HG03469 (cell line): ENCODE data around the gene CAMK2D.

Experiments
- ATAC-seq: cut with Tn5 transposase; IDR thresholded peaks from one replicate; pipeline ENCODE4 v1.9.1; 2021; ENCODE audit warnings: mild to moderate bottlenecking, moderate library complexity, moderate number of reproducible peaks; ENCODE audit not compliant: unreplicated experiment

CAMK2D gene

DNA sequence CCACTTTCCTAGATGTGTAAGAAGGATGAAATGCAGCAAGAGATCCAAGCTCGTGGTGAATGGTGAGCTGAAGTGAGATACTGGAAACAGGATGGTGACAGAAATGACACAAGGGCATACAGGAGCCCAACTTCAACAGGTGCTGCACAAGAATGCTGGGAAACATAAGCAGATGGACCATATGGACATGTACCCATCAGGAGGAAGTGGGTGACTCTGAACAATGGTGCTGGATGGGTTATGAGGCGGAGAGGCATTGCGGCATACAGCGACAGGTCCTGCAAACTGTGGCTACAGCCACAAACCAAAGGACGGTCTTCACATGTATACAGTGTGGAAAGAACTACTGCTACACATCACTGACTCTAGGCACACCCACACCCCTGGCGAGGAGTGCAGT is 265.7 kb downstream of the CAMK2D start:
- ATAC-seq: no peak

DNA sequence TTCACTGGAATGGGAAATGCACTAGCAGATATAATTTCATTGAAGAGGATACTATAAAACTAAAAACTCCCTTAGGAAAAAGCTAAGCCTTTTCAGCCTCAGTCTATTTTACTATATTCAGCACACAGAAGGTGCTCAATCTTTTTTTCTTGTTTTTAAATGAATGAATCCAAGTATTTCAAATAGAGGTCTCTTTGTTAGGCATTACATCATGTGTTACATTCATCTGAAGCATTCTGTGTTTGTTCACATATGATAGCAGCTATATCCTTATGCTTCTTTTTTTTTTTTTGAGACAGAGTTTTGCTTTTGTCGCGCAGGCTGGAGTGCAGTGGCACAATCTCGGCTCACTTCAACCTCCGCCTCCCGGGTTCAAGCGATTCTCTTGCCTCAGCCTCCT is 278.4 kb downstream of the CAMK2D start:
- ATAC-seq: no peak

DNA sequence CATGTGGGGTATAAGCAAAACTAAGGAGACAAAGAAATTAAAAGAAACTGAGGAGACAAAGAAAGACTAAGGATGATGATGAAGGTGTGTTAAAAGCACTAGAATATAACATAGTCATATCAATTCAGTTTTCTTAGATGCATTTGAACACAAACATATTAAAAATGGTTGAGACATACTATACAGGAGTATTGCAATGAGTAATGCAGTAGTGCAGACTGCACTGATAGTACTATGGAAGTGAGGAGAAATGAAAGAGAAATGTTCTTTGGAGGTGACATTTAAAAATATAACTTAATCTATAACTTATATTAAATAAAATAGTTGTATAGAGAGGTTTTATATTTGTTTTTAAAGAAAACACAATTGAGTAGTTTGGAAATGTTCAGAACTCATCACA is 279.2 kb downstream of the CAMK2D start:
- ATAC-seq: no peak

DNA sequence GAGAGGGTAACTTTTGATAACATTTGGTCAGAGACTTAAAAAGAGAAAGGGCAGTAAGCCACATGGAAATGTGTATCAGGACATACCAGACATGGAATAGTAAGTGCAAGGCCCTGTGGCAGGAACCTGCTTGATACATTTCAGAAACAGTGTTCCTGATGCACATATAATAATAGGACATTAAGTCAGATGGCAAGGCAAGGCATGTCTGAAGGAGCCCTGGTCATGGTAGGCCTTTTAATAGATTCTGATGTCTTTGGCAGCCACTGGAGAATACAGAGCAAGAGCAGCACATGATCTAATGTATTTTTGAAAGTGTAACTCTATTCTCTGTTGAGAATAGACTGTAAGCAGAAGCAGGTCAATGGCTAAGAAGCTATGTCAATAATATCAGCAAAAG is 279.7 kb downstream of the CAMK2D start:
- ATAC-seq: no peak

DNA sequence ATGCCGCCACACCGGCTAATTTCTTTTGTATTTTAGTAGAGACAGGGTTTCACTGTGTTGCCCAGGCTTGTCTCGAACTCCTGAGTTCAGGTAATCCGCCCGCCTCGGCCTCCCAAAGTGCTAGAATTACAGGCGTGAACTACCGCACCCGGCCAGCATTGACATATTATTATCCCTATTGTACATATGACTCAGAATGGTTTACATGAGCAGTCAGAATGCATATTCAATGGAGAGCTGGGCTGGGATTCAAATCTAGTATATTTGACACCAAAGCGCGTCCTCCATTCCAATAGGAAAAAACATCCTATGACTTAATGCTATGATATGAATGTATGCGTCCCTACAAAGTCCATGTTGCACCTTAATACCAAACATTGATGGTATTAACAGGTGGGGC is 281.4 kb downstream of the CAMK2D start:
- ATAC-seq: no peak

DNA sequence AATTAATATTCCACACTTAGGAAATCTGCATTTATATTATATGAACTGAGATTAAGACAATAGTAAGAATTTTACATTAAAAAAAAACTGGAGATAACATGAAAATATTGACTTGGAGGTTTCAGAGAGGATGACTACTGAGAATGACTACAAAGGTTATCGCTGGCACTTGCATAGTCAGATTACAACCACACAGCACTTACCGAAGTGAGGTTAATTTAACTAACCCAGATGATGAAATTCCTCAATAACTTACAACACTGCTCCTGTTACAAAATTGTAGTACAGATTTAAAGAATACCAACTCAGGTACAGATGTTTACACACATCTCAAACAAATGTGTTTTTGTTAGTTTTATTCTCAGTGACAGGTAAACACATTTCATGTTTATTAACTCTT is 283.5 kb downstream of the CAMK2D start:
- ATAC-seq: no peak

DNA sequence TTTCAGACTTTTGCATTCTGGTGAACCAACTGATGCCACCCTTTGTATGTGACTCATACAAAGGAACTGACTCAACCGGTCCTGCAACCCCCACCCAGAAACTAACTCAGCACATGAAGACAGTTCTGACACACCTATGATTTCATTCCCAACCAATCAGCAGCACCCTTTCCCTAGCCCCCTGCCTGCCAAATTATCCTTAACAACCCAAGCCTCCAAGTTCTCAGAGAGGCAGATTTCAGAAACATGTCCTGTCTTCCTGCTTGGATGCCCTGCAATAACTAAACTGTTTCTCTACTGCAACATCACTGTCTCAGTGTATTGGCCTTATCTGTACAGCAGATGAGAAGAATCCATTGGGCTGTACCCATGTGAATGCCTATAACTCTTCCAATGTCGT is 284.7 kb downstream of the CAMK2D start:
- no peak for ATAC-seq

DNA sequence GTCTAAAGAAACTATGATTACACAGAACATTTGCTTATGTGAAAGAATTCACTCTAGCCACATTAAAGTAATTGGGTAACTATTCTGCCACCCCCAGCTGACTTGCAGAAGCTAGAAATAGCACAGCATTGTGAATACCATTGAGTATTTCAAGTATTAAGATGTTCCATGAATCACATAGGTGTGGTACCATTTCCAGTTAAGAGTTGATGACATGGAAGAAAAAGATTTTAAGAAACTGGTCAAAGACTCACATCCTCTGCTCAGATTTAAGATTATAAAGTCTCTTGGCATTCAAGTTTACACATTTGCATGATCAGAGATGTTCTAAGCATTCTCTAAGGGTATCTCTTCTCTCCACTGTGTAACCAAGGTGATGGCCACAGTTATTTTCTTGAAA is 287.5 kb downstream of the CAMK2D start:
- no peak for ATAC-seq

DNA sequence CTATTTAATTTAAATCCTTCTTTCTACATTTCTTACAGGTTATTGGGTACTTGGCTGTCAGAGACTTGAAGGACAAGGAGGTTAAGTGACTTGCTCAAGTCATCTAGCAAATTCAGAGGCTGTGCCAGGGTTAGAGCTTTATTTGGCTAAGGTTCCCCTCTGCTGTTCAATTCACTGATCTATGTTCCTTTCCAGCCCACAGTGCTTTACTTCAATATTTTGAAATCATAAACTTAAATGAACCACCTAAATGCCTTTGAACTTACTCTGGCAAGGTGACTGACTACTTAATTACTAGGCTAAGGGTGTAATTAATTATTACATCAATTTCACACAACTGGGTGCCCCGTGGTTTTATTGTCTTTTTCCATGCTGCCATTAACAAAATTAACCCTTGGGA is 288.7 kb downstream of the CAMK2D start:
- no peak for ATAC-seq

DNA sequence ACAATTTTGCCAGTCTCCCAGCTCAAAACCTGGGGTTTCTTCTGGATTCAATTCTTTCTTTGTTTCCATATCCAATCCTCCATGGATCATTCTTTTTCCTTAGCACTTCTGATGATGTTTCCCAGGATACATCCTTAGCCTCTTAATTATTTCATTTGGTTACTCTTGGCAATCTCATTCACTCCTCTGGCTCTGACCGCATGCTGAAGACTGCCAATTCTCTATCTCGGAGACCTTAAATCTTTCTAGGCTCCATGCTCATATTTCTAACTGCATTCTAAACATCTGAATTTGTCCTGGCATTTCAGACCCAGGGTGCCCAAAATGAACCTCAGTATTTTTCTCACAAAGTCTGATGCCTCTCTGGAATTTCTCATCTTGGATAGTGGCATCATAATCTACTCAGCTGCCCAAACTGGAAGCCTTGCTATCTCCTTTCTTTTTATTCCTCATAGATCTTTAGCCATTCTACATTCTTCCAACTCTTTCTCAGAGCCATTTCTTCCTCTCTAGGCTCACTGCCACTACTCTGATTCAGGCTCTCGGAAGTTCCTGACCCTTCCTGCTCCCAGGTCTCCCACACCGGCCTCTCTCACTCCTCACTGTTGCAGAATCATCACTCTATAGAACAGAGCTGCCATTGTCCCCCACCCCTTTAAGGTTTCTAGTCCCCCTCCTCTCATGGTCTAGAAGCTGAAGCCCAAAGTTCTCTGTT is 290.2 kb downstream of the CAMK2D start:
- no peak for ATAC-seq

DNA sequence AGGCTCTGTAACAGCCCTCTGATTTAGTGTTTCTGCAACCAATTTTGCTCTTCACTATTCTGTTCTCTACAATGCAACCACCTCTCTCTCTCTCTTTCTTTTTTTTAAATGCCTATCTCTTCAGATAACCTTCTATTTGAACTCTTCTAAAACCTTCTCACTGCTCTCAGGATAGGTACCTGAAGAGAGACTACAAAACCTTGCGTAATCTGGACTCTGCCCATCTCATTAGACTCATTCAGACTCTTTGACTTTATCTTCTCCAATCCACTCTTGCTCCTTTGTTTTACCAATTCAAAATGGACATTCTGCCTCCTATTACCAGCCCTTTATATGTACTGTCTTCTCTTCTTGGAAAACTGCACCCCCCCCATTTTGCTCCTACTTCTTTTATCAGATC is 291.6 kb downstream of the CAMK2D start:
- ATAC-seq: no peak

DNA sequence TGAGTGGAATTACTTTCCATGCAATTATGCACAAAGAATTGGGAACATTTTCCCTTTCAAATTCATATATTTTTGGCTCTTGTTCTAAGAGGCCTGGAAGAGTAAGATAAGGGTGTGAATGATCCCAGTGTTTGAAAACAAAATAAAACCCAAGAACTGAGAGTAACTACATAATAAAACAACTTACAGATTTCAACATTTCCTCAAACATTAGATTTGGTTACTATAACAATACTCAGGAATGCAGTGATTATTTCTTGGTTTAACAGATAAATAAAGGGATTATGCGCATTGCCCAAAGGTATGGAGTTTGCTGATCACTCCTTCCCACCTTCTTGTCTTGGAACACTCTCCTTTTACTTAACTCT is 292.5 kb downstream of the CAMK2D start:
- no peak for ATAC-seq

DNA sequence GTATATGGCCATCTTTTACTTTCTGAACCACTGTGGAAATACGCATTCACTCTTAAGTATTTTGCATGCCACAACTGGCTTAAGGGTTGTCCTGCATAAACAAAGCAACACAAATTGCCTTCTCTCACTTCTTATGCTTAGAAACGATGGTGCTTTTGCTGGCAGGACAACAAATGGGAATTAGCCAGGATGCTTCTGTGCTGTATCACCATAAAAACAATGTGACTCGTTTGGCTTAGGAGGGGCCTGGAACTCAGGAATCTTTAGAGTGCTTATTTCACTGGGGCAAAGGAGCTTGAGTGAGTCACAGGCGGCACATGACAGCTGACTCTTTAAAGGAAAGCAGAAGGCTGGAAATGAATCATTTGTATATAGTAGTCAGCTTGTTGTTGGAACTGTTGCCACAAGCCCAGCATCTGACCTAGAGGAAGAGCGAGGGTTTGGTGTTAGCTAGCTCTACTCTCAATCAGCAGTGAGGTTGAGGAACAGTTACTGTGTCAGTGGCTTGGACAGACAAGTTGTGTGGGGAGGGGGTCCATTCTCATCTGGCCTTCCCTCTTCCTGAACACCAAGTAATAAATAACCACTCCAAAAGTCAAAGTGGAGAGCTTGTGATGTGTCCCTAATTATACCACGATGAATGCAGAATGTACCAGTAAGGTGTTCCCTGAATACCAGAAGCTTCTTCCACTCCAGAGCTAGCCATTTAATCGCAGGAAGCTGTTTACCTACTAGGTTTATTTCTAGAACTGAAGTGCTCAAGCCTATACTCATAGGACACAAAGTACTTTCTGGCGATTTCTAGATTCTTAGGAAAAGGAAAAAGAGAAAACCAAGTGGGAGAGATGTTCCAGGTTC is 293.1 kb downstream of the CAMK2D start:
- no peak for ATAC-seq

DNA sequence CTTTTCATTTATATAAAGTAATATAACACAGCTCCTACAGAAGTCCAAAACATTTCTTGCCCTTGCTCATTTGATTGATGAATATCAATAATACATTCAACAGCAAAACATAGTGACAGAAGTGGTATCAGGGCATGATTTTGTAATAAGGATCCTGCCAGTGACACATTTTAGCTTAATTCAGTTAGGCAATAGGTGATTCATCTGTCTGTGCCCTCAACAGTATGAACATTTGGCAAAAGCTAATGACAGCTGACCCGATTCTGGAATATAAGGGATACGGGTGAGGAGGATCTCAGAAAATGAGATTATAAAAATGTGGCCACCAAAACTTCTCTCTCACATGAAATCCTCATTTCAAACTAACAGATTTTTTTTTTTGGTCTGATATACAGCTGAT is 294.0 kb downstream of the CAMK2D start:
- no peak for ATAC-seq

DNA sequence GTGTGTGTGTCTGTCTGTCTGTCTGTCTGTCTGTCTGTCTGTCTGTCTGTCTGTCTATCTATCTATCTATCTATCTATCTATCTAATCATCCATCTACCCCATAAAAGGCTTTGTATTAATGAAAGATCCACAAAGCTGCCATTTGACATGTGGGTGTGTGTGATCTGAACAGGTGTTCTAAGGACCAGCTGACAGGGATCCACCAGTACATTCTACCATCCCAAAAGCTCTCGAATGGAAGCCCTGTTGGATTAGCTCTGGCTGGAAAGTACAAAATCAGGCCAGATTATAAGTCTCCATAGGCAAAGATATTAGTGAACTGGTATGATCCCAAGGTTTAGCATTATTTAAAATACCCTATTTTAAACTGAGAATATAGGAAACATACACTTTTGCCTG is 299.3 kb downstream of the CAMK2D start:
- no peak for ATAC-seq

DNA sequence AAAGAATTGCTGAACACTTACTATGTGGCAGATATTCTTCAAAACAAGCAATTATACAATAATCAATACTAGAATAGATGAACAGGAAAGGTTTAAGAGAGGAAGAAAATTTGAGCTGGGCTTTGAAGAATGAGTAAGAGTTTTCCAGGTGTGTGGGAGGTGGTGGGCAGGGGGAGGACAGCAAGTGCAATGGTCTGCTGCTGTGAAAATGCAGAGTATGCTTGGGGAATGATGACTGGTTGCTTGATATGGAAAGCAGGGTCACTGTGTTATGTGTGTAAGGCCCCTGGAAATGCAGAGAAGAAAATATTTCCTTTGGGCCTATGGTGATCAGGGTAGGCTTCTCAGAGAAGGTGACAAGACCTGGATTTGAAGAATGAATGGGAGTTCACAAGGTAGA is 300.3 kb downstream of the CAMK2D start:
- ATAC-seq: no peak

DNA sequence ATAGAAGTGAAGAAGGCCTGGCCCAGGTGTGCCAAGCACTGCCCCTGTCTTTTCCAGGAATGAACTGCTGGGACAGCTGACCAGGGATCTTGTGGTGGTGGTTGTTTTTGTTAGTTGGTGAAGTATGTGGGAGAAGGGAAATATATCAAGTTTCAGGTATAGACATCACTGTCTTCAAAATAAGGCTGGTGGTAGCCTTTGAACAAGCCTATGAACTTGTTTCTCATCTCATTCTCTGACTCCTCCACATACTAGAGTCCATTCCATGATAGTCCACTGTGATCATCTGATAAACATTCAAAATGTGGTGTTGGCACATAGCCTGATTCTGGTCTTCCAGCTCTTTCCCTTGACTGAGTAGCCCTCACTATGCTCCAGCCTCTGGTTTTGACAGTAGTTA is 303.7 kb downstream of the CAMK2D start:
- ATAC-seq: no peak

DNA sequence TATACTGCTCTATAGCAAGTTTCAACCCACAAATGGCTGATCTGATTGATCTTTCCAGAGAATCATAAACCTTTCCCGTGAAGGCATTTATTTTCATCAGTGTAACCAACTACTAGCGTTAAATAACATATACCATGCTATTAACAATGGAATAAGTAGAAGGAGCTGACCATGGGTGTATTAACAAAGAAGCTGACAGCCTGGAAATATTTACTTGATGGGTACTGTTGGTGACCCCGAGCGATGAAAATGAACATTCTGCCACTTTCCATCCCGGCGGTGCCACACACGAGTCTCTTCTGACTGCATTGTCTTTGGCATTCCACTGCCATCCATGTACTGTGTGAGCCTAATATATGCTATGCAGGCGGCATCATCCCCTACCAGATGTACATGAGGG is 304.4 kb downstream of the CAMK2D start:
- no peak for ATAC-seq

DNA sequence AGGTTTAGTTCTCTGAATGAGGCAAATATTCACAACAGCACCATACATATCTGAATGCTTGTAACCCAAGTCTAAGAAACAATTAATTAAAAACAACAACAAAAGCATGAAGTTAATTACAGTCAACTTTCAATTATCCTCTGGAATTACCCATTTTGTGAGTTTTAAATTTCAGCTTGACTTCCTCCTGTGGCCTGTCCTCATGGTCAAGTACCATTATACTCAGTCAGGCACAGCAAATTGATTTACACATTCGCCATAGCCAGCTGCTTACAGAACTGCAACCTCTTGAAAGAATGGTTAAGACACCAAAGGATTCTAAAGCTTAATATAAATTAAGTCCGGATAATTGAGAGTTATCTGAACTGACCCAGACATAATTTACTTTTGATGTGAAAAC is 306.5 kb downstream of the CAMK2D start:
- no peak for ATAC-seq

DNA sequence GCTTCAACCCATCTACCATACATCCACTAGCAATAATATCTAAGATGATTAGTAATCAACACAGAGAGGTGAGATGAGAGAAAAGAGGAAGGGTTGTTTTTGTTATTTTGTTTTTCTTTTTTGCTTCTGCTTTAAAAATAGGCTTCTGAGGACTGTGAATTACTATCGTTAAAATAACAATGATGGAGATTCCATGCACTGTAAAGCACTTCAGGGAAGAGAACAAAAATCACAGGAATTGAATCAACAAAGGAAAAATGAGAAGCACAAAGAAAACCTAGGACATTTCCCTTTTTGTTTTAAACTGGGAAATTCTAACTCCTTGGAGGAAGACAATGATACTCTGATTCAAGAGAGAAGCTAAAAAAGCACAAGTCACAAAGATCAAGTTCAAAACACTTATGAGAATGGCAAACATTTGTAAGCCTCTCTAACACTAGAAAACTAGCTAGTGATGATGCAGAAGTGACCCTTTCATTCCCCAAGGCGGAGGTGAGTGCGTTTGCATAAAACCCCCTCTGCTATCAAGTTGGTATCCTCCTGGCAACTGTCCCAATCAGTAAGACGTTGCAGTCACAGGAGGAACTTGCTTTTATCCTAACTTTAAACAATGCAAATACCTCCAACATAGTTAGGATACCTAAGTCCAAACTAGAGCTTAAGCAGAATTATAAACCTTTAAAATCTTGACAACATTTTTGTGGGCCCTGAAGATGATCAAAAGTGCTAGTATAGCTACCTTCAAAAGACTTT is 308.5 kb downstream of the CAMK2D start:
- ATAC-seq: no peak

DNA sequence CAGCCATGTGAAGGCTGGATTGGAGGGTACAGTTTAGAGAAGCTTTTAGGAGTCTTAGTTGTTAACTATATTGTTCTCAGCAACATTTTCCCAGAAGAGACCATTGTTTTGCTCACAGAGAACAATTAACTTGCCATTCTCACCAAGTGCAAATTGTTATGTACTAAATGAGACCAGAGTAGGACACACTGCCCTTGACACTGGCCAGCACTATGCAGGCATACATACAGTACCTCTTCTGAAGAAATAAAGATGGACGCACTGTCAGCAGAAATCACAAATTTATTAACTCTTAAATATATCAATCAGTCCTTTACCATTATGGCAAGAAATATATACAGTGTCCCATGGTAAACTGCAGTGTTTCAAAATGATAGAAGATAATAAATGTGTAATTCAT is 309.4 kb downstream of the CAMK2D start:
- ATAC-seq: no peak
